ENCODE results near the gene CIT.

The CIT gene

GRCh38 chr12:119694111-119694510, 183.0 kb downstream of the CIT start:
- no peak for DNase-seq

DNA sequence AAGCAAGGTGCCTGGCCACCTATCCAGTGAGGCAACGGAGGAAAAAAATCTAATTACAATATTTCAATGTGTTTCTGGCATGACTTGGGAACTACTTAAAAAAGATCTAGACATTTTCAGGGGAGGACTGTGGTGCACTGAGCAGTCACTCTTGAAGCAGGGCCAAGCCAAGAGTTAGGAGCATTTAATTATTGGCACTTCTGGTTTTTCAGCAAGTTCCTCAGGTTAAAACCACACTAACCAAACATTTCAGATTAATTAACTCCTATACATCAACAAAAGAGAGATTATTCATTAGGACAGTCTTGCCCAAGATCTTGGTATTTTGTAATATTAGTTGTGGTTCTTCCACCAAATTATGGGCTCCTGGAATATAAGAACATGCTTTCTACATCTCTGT, 183.6 kb downstream of the CIT start:
- no peak for DNase-seq

DNA sequence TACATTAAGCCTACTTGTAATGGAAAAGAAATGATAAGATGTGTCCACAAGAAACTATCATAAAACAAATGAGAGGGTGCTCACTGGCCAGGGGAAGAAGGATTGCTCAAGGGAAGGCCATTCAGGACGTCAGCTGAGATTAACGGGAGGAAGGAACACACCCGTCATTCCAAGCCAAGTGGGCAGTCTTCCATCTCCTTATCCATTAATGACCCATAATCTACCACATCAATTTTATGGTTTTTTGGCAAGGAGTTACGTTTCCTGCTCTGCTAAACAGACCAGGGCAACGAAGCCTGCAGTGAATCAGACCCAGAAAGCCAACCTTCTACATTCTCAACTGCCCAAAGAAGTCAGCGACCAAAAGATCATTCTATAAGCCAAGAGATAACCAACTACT, 184.1 kb downstream of the CIT start:
- DNase-seq, result no peak

DNA sequence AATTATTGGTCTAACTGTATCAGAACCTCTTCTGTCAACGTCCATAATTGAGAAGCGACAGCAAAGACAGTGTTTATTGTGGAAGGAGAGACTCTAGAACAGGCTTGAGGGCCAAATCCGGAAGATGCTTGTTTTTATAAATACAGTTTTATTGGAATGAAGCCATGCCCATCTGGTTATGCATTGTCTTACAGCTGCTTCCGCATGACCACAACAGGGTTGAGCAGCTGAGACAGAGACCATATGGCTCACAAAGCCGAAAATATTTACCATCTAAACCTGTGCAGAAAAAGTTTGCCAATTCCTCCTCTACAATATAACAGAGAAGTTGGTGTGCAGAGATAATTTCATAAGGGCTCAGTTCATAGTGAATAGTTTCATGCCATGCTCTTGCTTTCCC, 184.7 kb downstream of the CIT start:
- no peak for DNase-seq

GRCh38 chr12:119691202-119691810, 185.8 kb downstream of the CIT start:
- no peak for DNase-seq

DNA sequence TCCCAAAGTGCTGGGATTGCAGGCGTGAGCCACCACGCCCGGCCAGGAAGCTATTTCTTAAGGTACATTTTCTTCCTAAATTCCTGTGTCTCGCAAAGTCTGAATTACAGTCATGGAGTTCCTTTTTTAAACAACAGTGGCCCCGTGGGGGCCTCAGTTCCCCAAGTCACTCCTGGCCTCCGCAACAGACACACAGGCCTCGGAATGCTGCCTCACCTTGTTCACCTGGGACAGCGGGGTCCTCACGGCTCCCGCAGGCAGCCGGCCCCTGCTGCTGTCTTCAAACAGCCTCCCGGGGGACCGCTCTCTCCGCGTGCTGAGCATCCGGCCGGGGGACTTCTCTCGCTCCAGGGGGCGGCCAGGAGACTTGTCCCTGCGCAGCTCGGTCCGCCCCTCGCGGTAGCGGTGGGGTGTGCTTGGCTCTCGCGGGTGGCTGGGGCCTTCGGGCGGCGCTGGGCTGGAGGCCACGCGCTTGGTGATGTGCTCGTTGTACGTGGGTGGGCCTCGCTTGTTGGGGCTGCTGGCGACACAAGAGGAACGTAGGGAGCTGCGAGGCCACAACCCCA, 187.1 kb downstream of the CIT start:
- DNase-seq, result no peak

GRCh38 chr12:119687879-119688278, 189.2 kb downstream of the CIT start:
- DNase-seq, result no peak

- no peak for DNase-seq
Measured at GRCh38 chr12:119687406-119687805, 189.7 kb downstream of the CIT start.

DNA sequence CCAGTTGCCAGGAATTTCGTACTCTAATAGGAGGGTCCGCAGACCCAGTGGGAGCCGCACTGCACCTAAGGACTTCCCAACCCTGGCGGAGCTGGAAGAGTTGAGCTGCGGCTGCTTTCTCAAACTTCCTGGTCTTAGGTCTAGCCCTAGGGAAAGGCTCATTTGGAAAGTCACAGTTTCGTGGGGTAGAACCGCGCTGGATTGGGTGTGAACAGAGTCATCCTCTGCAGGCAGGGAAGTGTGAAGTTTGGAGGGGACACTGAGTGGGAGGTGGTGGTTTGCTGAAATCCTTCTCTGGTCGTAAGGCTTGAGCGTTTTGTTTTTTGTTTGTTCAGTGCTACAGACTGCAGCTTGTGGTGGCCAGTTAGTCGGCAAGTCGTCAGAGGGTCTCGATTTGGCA, 190.3 kb downstream of the CIT start:
- no peak for DNase-seq

GRCh38 chr12:119686355-119686754, 190.8 kb downstream of the CIT start:
- no peak for DNase-seq

DNA sequence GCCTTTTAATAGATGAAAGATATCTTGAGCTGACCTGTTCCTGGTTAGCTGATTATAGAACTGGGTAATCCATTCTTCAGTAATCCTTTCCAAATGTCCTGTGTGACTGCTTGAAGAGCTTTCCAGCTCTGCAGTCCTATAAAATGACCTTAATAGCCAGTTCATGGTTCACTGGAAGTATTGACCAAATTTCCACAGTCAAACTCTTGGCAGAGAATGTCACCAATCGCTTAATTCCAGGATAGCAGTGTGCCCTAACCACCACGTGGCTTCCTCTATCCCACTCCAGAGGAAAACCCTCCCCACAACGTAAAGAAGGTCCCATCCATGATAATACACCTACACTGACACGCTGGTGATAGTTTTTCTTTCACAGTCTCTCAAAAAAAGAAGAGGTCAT, 191.7 kb downstream of the CIT start:
- no peak for DNase-seq

DNA sequence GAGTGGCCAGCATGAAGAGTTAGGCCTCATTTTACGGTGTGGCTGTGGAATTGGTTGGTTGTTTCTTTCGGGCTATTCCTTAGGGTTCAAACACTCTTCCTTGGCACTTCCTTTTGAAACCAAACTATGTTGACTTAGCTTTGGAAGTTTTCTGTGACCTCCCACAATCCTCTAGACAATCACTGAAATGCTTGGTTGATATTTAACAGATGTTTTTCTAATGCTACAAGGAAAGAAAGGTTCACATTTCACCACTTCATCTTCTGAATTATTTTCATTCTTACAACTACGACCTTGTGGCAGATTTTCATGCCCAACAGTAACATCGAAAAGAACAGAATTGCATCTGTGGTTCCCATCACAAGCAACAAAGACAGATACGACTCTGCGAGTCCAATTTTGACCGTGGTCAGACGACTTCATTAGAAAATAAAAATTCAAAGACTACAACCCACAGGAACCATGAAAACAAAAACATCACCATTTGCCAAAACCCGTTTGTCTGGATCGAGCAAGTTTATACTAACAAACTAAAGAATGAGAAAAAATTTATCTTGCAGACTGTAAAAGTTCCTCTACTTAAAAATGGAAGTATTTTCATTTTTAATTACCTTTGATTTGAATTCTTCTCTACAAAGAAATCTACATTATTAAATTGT, 192.3 kb downstream of the CIT start:
- no peak for DNase-seq

- DNase-seq, result no peak
Measured at GRCh38 chr12:119683816-119684215, 193.3 kb downstream of the CIT start.

- no peak for DNase-seq
Measured at GRCh38 chr12:119683413-119683812, 193.7 kb downstream of the CIT start.

DNA sequence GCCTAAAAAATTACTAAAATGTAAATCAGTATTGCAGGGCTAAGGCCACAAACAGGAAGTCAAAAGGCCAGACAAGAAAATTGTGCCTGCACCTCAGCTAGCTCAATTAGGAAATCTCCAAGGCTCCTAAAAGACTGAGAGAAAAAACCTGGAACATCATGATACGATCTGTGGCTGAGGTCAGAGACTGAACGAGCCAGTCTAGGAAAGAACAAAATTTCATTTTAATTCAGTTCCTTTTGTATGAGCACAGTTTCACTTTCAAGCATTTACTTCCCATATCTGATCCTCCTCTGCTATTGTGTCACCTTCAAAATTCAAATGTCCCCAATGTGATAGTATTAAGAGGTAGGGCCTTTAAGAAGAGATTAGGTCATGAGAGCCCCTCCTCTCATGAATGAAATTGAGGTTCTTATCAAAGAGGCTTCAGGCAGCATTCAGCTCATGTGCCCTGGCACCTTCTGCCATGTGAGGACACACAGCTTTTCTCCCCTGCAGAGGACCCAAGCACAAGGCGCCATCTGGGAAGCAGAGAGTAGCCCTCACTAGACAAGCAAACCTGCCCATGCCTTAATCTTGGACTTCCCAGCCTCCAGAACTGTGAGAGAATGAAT, 194.4 kb downstream of the CIT start:
- DNase-seq, result no peak

DNA sequence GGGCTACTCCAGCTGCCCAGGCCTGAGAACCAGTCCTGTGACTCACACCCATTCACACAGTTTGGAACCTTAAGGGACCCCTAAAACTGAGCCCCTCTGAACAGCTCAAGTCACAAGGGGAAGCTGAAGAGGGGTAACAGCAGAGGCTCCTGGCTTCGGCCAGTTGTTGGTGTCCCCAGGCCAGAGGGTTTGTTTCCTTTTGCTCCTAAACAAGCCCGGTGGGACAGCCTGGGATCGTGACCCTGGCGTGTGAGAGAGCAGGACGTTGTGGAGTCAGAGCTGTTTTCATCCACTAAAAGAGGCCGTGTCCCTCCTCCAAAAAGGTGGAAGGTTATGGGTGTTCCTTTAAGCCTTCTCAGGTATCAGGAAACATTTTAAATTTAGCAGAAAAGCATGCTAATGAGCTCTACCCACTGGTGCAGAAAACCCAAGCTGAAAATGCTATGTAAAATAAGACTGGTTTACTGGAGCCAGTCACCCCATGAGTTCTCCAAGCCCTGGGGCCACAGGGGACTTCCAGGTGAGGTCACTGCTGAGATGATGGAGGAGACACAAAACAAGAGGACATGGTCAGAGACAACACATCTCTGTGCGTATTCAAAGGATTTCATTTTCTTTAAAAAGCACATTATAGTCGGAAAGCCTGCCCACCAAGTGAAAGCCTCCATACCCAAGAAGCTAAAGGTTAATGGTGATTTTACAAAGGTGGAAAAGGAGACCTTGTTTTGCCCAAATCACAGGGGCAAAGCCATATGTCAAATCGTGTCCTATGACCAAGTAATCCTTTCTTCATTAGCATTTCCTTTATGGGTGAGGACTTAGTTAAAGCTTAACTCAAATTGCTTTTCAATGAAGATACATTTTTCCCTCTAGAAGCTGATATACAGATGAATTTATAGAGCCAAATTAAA, 195.1 kb downstream of the CIT start:
- DNase-seq, result no peak

- DNase-seq, result no peak
Measured at GRCh38 chr12:119681111-119681510, 196.0 kb downstream of the CIT start.

GRCh38 chr12:119679490-119679889, 197.6 kb downstream of the CIT start:
- DNase-seq, result no peak

DNA sequence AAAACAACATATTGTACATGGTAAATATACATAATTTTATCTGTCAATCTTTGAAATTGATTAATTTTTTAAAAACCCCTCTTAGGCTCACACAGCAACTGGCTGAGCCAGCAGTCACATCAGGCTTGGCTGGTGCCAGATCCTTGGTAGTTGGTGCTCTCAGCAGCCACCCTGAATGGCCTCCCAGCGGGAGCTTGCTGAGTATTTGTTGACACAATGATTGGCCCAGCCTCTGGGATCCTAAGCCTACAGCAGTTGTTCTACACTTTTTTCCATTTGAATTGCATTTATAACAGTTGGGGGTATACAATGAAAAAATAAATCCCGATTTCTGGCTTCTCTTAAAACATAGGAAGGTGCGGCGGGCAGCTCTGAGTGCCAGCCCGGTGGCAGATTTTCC, 198.0 kb downstream of the CIT start:
- no peak for DNase-seq

DNA sequence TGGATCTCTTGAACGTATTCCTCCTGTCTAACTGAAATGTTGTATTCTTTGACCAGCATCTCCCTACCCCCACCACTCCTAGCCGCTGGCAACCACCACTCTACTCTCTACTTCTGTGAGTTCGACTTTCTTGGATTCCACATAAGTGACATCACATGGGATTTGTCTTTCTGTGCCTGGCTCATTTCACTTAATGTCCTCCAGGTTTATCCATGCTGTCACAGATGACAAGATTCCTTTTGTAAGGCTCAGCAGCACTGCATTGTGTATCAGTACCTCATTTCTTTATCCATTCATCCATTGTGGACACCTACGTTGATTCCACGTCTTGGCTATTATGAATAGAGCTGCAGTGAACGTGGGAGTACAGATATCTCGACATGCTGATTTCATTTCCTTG, 198.7 kb downstream of the CIT start:
- no peak for DNase-seq

DNA sequence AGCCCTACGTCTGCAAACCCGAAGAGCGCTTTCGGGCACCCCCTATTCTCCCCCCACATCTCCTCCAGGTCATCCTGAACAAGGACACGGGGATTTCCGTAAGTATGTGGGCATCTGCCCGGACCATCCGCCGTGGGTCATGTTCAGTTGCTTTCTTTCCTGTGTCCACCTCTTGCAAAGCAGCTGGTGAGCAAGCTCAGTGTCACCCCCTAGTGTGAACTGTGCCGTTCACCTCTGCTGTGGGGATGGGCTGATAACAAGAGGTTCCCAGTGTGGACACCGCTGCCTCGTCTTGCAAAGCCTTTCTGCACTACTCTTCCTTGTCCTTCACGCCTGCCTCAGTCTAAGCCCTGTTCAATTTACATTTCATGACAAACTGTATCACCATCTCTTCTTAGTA, 200.5 kb downstream of the CIT start:
- DNase-seq, result no peak

DNA sequence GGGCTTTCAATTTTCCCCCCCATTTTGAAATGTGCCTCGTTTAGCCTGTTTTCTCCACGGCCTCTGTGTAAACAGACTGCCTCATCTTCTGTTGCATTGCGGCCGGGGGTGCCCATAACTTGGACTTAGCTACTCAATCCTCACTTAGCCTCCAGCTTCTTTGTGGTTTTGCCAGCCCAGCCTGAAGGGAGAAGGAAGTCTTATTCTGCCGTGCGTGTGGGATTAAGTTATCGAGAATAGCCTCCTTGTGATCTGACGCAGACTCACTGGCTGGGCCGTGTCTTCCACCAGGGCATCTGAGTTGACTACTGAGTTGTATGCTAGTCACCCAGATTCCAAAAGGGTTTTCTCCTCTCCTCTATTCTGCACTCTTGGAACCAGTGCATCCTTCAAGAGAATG, 201.1 kb downstream of the CIT start:
- no peak for DNase-seq

GRCh38 chr12:119674560-119674959, 202.6 kb downstream of the CIT start:
- no peak for DNase-seq
